Vagina (tissue), 2 donors: ENCODE results near the gene ERICH4.

Source experiments
- POLR2A ChIP-seq, 2 donors: fragments of 450-650 bp; IDR thresholded peaks; one replicate each; pipeline ENCODE4 v1.6.1; 2017; ENCODE audit warnings: antibody characterized with exemption in 2 of 2, mild to moderate bottlenecking in 2 of 2, moderate library complexity in 2 of 2
- TF ChIP-seq, protein P1 (sequence below), 3 experiments: fragments of 450-650 bp in 2 of 3; fragments of 200-600 bp in 1 of 3; sonication (generic) in 1 of 3; IDR thresholded peaks; one replicate each; pipeline ENCODE4 v1.5.1; 2017 to 2019; ENCODE audit warnings: antibody characterized with exemption in 3 of 3, mild to moderate bottlenecking in 2 of 3, moderate library complexity in 2 of 3

DNA sequence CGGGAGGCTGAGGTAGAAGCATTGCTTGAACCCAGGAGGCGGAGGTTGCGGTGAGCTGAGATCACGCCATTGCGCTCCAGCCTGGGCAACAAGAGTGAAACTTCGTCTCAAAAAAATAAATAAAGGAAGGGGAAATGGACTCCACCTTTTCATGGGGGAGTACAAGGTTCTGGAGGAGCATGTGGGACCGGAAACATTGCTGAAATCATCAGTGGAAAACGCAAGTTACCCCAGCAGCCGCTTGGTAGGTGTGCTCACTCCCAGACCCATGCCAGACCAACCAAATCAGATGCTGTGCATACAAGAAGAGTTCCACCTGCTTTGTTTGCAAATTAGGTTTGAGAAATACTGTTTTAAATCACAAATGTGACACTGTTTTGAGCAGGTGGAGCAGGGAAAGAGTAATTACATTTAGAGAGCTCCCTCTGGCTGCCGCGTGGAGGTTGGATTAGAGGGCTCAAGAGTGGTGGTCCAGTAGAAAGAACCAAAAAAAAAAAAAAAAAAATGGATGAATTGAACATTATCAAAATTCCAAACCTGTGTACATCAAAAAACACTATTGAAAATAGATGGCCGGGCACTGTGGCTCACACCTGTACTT is 4.9 kb downstream of the ERICH4 start:
- no peak for TF ChIP-seq POLR2A (IDR thresholded peaks at IDR 0.05)
- TF ChIP-seq, protein P1, sequence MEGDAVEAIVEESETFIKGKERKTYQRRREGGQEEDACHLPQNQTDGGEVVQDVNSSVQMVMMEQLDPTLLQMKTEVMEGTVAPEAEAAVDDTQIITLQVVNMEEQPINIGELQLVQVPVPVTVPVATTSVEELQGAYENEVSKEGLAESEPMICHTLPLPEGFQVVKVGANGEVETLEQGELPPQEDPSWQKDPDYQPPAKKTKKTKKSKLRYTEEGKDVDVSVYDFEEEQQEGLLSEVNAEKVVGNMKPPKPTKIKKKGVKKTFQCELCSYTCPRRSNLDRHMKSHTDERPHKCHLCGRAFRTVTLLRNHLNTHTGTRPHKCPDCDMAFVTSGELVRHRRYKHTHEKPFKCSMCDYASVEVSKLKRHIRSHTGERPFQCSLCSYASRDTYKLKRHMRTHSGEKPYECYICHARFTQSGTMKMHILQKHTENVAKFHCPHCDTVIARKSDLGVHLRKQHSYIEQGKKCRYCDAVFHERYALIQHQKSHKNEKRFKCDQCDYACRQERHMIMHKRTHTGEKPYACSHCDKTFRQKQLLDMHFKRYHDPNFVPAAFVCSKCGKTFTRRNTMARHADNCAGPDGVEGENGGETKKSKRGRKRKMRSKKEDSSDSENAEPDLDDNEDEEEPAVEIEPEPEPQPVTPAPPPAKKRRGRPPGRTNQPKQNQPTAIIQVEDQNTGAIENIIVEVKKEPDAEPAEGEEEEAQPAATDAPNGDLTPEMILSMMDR (IDR thresholded peaks at IDR 0.05) = no peak
